ENCODE data around the gene TBC1D21.
"Not testable (repeated sequence)": the region's sequence is repeated elsewhere in the genome, so short reads cannot be mapped to it uniquely, and the experiment has no call there.

Gene TBC1D21

DNA sequence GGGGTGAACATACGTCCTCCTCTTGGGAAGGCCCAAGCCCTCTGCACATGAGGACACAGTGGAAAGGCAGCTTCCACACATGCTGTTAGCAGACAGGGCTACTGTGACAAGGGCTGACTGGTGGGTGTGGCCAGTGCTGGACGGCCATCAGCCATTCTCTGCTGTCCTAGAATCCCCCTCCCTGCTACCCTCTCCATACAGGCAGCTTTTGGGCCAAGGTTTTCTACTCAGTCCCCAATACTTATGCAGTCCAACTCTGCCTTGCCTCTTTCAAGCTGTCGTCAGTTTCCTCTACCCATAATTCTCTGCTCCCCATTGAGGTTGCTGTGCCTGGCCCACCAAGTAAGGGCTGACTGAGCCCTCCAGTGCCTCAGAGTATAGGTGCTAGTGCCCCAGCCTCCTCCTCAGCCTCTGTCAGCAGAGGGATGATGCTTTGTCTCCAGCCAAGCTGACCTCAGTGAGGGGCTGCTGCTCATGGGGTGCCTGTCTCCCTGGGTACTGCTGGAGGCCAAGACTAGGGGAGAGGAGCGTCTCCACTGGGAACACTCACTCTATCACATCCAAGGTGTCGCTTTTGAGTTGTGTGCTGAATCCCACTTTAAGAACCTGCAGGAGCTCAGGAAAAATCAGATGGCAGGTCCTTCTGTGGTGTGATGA is 55.7 kb downstream of the TBC1D21 start:
- no peak for DNase-seq (ENCODE audit: low read depth in 3 of 3)

DNA sequence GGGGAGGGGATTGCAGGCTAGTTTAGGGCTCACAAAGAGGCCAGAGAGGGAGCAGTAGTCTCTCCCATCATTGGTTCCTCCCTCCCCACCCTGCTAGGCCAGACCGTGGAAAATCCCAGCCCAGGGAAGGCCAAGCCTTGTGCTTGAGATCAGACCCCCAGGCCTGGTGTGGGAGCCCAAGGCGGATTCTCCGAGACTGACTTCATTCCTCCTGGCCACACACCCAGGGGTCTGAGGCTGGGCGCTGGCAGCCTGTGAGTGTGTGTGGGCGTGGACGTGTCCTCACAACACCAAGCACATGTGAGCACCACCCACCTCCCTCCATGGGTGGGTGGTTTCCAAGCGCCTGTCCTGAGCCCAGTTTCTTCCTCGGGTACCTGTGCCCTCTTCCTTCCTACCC is 57.0 kb downstream of the TBC1D21 start:
- DNase-seq (ENCODE audit: low read depth in 3 of 3), result no peak

DNA sequence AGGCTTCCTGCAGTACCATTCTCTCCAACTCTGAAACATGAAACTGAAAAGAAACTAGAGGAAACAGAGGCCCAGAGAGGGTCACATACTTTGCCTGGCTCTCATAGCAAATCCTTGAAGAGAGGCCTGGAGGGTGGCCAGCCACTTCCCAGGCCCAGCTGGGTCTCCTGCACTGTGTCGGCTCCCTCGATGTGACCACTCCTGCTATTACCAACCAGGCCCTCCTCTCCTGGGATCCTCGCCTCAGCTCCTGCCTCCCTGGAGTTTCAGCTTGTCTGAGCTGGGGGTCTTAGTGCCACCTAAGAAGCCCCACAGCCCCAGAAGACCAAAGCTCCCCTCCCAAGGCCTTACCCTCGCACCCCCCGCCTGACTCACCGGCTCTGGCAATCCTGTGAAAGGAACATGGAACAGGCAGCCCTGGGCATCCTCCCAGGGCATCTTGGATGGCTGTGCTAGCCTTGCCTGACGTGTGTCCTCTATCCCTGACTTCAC is 57.5 kb downstream of the TBC1D21 start:
- DNase-seq (ENCODE audit: low read depth in 3 of 3), result no peak

DNA sequence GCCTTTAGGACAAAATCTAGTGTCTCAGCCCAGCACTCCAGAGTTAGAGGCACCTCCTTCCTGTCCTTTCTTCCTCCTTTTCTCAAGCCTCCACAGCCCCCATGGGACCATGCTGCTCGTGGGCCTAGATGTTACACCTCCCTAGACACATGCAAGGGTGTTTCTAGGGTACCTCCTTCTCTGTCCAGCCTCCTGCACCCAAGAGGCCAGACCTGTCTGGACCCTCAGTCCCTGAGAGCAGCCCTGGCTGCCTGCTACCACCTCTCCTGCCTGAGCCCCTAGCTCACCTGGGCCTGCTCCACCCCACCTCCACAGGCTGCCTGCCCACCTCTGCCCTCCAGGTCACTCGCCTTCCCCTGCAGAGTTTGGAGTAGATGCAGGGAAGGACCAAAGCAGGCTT is 58.1 kb downstream of the TBC1D21 start:
- no peak for DNase-seq (ENCODE audit: low read depth in 3 of 3)

DNA sequence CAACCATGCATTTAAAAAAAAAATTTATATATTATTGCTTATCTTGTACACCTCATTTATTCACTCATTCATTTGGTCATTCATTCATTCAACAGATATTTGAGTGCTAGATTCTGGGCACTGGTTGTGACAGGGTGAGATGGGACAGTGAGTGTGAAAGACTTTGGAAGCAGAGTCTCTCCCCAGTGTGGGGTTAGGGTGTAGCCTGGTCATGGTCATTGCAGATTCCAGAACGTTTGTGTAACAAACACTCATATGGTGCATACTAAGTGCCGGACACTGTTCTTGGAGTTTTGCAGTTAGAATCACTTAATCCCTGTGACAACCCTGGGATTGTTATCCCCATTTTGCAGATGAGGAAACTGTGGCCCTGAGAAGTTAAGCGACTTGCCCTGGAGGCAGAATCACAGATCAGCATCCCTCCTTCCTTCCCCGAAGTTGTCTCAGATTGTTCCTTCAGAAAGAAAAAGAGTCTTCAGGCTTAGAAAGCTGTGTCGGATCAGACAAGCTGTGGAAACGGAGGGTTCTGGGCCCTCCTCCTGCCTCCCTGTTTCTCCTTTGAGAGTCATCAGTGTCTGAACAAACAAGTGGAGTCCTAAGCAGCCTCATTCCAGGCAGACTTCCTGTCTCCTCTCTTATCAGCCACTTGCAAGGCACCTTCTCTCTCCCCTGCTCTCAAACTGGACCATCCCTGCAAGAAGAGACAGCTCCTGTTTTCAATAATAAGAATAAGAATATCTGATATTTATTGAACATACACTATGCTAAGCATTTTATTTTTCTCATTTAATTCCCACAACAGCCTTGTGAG is 59.2 kb downstream of the TBC1D21 start:
- DNase-seq (ENCODE audit: low read depth in 3 of 3), result no peak

DNA sequence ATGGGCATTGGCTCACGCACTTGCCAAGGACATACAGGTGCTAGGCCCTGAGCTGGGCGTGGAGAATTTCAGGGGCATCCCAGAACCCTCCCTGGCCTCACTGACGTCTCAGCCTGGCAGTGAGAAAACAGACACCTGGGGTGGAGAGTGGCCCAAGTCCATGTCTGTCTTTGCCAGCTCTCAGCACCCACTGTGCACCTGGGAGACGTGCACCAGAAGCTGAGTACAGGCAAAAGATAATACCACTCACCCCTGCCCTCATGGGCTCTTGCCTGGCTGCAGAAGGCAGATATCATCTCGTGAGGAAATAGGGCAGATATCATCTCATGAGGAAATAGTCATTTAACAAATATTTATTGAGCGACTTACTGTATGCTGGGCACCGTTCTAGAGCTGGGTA is 60.9 kb downstream of the TBC1D21 start:
- no peak for DNase-seq (ENCODE audit: low read depth in 3 of 3)

DNA sequence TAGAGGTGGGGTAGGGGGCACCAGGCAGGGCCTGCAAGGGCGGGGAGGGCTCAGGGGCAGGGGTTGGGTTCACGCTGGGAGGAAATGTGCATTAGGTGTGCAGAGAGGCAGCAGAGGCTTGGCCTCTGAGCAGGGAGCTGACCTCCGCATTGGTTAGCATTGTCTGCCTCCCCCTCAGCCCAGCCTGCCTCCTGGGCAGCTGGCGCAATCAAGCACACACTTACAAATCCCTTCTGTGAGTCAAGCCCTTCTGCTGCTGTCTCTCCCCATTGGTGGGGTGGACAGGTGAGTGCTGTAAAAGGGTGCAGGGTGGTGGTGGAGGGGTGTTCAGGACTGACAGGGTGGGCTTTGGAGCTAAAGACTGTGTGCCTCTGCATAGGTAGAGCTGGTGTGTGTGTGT is 62.2 kb downstream of the TBC1D21 start:
- no peak for DNase-seq (ENCODE audit: low read depth in 3 of 3)

DNA sequence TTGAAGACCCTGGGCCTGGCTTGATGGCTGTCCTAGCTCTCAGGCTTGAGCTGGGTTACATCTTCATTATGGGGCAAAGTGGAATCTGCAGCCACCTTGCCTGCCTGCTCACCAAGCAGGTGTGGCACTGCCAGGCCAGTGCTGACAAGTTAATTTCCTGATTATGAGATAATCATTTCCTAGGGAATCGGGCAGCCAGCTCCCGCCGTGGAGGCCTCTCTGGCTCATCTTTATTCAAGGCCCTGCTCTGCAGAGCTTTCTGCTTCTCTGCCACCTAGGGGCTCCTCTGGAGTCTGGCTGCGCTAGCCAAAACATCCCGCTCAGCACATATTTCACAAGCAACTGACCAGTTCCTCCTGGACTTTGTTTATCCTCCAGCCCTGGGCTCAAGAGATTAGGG is 62.8 kb downstream of the TBC1D21 start:
- no peak for DNase-seq (ENCODE audit: low read depth in 3 of 3)

DNA sequence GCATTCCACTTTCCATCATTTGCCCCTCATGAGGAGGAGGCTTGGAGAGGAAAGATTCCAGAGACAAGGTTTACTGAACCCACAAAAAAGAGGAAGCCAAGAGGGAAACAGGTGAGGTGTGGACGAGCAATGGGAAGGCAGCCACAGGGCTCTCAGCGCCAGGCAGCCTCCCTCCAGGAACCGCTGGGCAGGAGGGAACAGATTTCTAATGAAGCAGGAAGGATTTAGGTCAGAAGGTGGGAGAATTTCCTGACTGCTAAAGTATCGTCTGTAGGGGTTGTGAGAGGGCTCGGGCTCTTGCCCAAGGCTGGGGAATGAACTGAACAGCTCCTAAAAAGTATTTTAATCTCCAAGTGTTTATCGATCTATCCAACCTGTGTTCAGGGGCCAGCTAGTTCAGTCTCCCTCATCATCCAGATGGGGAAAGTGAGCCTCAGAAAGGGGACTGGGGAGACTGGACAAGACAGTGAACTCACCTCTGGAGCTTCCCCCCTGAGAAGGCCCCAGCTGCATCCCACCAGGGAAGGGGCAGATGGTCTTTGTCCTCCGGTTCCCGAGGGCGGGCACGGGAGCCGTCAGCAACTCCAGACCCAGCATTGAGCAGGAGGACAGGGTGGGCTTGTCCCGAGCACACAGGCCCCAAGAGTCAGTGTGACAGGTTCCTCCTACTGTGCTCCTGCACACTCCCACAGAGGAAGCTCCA is 63.4 kb downstream of the TBC1D21 start:
- no peak for DNase-seq (ENCODE audit: low read depth in 3 of 3)

DNA sequence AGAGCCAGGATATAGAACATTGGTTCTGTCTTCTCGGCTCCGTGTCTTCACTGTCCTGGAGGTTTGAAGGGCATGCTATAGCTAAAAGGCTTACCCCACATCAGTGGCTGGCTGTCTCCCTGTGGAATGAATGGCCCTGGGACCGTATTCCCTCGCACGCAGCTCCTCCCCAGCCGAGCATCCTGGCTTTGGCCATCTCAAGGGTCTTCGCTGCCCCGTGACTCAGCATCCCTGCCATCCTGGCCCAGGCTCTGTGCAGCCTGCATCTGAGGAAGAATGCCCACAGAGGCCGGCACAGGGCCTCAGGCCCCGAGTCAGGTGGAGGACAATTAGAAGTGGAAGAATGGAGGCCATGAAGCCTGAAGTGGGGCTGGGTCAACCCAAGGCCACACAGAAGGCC is 63.9 kb downstream of the TBC1D21 start:
- no peak for DNase-seq (ENCODE audit: low read depth in 3 of 3)

DNA sequence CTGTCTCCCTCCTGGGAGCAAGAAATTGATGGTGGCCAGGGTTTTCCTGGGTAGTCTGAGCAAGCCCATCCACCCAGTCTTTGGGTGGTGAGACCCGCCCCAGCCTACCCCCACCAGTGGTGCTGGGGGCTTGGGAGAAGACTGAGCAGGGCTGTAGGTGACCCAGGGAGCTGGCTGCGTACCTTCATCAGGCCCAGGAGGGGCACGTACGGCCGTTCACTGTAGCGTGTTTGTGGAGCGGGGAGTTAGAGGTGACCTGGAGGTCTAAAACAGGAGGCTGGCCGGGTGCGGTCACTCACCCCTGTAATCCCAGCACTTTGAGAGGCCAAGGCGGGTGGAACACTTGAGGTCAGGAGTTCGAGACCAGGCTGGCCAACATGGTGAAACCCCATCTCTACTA is 64.4 kb downstream of the TBC1D21 start:
- no peak for DNase-seq (ENCODE audit: low read depth in 3 of 3)

DNA sequence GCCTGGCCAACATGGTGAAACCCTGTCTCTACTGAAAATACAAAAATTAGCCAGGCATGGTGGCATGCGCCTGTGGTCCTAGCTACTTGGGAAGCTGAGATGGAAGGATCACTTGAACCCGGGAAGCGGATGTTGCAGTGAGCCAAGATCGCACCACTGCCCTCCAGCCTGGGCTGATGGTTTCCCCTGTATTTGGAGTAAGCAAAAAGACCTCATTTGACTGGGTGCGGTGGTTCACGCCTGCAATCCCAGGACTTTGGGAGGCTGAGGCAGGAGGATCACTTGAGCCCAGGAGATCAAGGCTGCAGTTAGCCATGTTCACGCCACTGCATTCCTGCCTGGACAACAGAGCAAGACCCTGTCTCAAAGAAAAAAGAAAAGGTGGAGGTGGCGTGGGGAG is 65.2 kb downstream of the TBC1D21 start:
- not testable (repeated sequence) for DNase-seq (ENCODE audit: low read depth in 3 of 3)

All from stimulated activated CD4-positive, alpha-beta T cell treated with anti-CD3 and anti-CD28 coated beads, TNF-alpha, amount 100 ng/mL, for 24 hours (primary cell).